OCI-LY1 (cell line): ENCODE measurements around the gene BCKDHB.

ENCODE experiments used
- H2AFZ ChIP-seq: fragments of 200-600 bp; sonication (generic), shearing (Covaris generic); 2 replicates; pipeline ENCODE4 v1.6.0; 2014; ENCODE audit warnings: antibody characterized with exemption, mild to moderate bottlenecking, low read length
- H3F3A ChIP-seq: fragments of 200-600 bp; sonication (generic), shearing (Covaris generic); 2 replicates; pipeline ENCODE4 v1.6.0; 2014; ENCODE audit warnings: mild to moderate bottlenecking, antibody characterized with exemption, low read length, moderate library complexity; ENCODE audit not compliant: insufficient read depth
- H3K27ac ChIP-seq: fragments of 200-600 bp; sonication (generic); 2 replicates; pipeline ENCODE4 v1.5.1; 2014; ENCODE audit warnings: low read length, mixed run types, mild to moderate bottlenecking, low read depth; ENCODE audit not compliant: poor library complexity, severe bottlenecking
- H3K27me3 ChIP-seq: fragments of 200-600 bp; sonication (generic); 2 replicates; pipeline ENCODE4 v1.6.0; 2014; ENCODE audit warnings: antibody characterized with exemption, mild to moderate bottlenecking, low read length, moderate library complexity; ENCODE audit not compliant: insufficient read depth
- H3K36me3 ChIP-seq: fragments of 200-600 bp; sonication (generic); 2 replicates; pipeline ENCODE4 v1.6.1; 2014; ENCODE audit warnings: mild to moderate bottlenecking, antibody characterized with exemption, low read length, moderate library complexity, mixed read lengths; ENCODE audit not compliant: insufficient read depth
- H3K4me1 ChIP-seq: fragments of 200-600 bp; sonication (generic); 2 replicates; pipeline ENCODE4 v1.5.1; 2014; ENCODE audit warnings: mild to moderate bottlenecking, low read length, moderate library complexity; ENCODE audit not compliant: insufficient read depth, severe bottlenecking
- H3K4me2 ChIP-seq: fragments of 200-600 bp; sonication (generic), shearing (Covaris generic); 2 replicates; pipeline ENCODE4 v1.6.1; 2014; ENCODE audit warnings: low read length
- H3K4me3 ChIP-seq: fragments of 200-600 bp; sonication (generic); 2 replicates; pipeline ENCODE4 v1.5.1; 2014; ENCODE audit warnings: low read length, low read depth, mild to moderate bottlenecking, mixed read lengths; ENCODE audit not compliant: poor library complexity, severe bottlenecking
- H3K79me2 ChIP-seq: fragments of 200-600 bp; shearing (Covaris generic); 2 replicates; pipeline ENCODE4 v1.6.1; 2016; ENCODE audit warnings: mixed run types, low read length, mixed read lengths; ENCODE audit not compliant: insufficient read depth
- H3K9ac ChIP-seq: fragments of 200-600 bp; sonication (generic), shearing (Covaris generic); 2 replicates; pipeline ENCODE4 v1.6.1; 2014; ENCODE audit warnings: mild to moderate bottlenecking, low read length, mixed read lengths
- H3K9me2 ChIP-seq: fragments of 200-600 bp; sonication (generic), shearing (Covaris generic); 2 replicates; pipeline ENCODE4 v1.6.1; 2014; ENCODE audit warnings: low read depth, mild to moderate bottlenecking, low read length, mixed read lengths
- H3K9me3 ChIP-seq: fragments of 200-600 bp; shearing (Covaris generic); 2 replicates; pipeline ENCODE4 v1.6.1; 2014; ENCODE audit warnings: low read length, mixed read lengths
- H4K20me1 ChIP-seq: fragments of 200-600 bp; sonication (generic), shearing (Covaris generic); 2 replicates; pipeline ENCODE4 v1.6.0; 2016; ENCODE audit warnings: mild to moderate bottlenecking, low read length; ENCODE audit not compliant: insufficient read depth
- EZH2 ChIP-seq: fragments of 200-600 bp; sonication (generic), shearing (Covaris generic); IDR thresholded peaks from 2 replicates; pipeline ENCODE4 v1.8.0; 2017; ENCODE audit warnings: borderline replicate concordance, mixed run types, mild to moderate bottlenecking, antibody characterized with exemption, low read length, moderate library complexity, mixed read lengths
- TF ChIP-seq, protein P1 (sequence below): fragments of 200-600 bp; sonication (generic), shearing (Covaris generic); IDR thresholded peaks from 2 replicates; pipeline ENCODE4 v1.5.1; 2017; ENCODE audit warnings: mild to moderate bottlenecking, antibody characterized with exemption, low read length, moderate library complexity, mixed read lengths

The BCKDHB gene

DNA sequence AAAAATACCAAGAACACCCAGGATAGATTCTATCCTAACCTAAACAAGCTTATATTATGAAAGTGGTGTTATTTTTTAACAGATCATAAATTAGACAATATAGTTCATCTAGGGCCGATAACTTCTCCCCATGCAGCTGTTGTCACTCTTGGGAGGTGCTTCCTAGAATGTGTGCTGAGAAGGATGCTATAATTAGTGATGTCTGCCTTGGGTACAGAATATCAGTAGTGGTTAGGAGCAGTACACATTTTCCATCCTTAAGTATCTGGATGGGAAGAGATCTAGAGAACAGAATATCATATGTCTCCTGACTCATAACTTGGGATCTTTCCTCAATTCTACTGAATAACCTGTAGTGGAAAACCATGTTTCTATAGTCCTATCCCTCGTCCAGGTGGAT lies 214.5 kb downstream of the BCKDHB start:
- Histone ChIP-seq H3K4me2 (no peak overlapping the region), H3K4me3 (no peak overlapping the region), H3K36me3 (no peaks in the 10 kb centered on the region), H3K9ac (no peak overlapping the region), H3F3A (no peaks in the 10 kb centered on the region), H3K79me2 (no peaks in the 10 kb centered on the region), H4K20me1 (no peaks in the 10 kb centered on the region), H3K9me3 (no peaks in the 10 kb centered on the region), H3K27ac (no peak overlapping the region), H3K4me1 (no peaks in the 10 kb centered on the region), H3K9me2 (no peaks in the 10 kb centered on the region), H3K27me3 (no peaks in the 10 kb centered on the region), H2AFZ (no peak overlapping the region)
- no peak for TF ChIP-seq EZH2
- TF ChIP-seq, protein P1, sequence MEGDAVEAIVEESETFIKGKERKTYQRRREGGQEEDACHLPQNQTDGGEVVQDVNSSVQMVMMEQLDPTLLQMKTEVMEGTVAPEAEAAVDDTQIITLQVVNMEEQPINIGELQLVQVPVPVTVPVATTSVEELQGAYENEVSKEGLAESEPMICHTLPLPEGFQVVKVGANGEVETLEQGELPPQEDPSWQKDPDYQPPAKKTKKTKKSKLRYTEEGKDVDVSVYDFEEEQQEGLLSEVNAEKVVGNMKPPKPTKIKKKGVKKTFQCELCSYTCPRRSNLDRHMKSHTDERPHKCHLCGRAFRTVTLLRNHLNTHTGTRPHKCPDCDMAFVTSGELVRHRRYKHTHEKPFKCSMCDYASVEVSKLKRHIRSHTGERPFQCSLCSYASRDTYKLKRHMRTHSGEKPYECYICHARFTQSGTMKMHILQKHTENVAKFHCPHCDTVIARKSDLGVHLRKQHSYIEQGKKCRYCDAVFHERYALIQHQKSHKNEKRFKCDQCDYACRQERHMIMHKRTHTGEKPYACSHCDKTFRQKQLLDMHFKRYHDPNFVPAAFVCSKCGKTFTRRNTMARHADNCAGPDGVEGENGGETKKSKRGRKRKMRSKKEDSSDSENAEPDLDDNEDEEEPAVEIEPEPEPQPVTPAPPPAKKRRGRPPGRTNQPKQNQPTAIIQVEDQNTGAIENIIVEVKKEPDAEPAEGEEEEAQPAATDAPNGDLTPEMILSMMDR = no peak

DNA sequence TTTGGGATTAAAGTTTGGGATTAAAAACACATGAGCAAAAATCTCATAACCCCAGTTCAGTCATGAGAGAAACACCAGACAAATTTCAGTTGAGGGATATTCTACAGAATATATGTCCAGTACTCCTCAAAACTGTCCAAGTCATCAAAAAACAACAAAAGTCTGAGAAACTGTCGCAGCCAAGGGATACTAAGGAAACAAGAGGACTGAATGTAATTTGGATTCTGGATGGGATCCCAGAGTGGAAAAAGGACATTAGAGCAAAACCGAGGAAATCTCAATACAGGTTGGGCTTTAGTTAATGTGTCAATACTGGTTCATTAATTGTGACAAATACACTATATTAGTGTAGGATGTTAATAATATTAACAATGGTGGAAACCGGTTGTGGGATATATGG lies 219.3 kb downstream of the BCKDHB start:
- Histone ChIP-seq H3F3A (no peaks in the 10 kb centered on the region), H3K27me3 (no peaks in the 10 kb centered on the region), H3K79me2 (no peaks in the 10 kb centered on the region), H3K9me3 (no peaks in the 10 kb centered on the region), H4K20me1 (no peaks in the 10 kb centered on the region), H3K9me2 (no peaks in the 10 kb centered on the region), H2AFZ (no peak overlapping the region), H3K9ac (no peak overlapping the region), H3K4me2 (no peak overlapping the region), H3K4me3 (no peak overlapping the region), H3K4me1 (no peaks in the 10 kb centered on the region), H3K36me3 (no peaks in the 10 kb centered on the region), H3K27ac (no peak overlapping the region)
- TF ChIP-seq, protein P1 = no peak
- no peak for TF ChIP-seq EZH2

DNA sequence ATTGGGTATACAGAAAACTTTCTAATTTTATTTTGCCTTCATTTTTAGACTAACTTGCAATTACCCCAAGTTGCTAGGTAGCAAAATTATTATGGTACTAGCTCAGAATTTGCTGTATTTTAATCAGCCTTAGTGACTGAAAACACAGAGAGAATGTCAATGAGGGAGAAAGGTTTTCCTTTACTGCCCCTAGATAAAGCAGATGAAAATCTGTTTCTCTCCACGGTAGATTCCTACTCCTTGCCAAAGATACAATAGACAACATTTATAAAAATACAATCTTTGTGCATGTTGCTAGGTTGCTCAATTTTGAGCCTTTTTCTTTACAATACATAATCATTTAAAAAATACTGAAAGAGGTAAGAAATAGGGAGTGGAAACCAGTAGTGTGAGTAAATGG lies 222.2 kb downstream of the BCKDHB start:
- Histone ChIP-seq H3K36me3 (no peaks in the 10 kb centered on the region), H3K9me3 (no peaks in the 10 kb centered on the region), H3K9ac (no peak overlapping the region), H3K9me2 (no peaks in the 10 kb centered on the region), H3F3A (no peaks in the 10 kb centered on the region), H3K27me3 (no peaks in the 10 kb centered on the region), H4K20me1 (no peaks in the 10 kb centered on the region), H3K4me2 (no peak overlapping the region), H3K79me2 (no peaks in the 10 kb centered on the region), H3K27ac (no peak overlapping the region), H2AFZ (no peak overlapping the region), H3K4me3 (no peak overlapping the region), H3K4me1 (no peaks in the 10 kb centered on the region)
- no peak for TF ChIP-seq EZH2
- TF ChIP-seq, protein P1 = no peak
